Peyer's patch (tissue), 4 donors: ENCODE results near the gene PTEN.

ENCODE experiments used
- POLR2A ChIP-seq, 2 donors: fragments of 450-650 bp; IDR thresholded peaks; one replicate each; pipeline ENCODE4 v1.5.1; 2017; ENCODE audit warnings: antibody characterized with exemption in 2 of 2, mild to moderate bottlenecking in 2 of 2, moderate library complexity in 2 of 2
- TF ChIP-seq, protein P1 (sequence below), 6 experiments: fragments of 450-650 bp in 4 of 6; fragments of 200-600 bp in 2 of 6; sonication (generic) in 1 of 6; IDR thresholded peaks; one replicate each; pipeline ENCODE4 v1.5.1; 2017 to 2019; ENCODE audit warnings: antibody characterized with exemption in 6 of 6, mild to moderate bottlenecking in 3 of 6, moderate library complexity in 1 of 6

DNA sequence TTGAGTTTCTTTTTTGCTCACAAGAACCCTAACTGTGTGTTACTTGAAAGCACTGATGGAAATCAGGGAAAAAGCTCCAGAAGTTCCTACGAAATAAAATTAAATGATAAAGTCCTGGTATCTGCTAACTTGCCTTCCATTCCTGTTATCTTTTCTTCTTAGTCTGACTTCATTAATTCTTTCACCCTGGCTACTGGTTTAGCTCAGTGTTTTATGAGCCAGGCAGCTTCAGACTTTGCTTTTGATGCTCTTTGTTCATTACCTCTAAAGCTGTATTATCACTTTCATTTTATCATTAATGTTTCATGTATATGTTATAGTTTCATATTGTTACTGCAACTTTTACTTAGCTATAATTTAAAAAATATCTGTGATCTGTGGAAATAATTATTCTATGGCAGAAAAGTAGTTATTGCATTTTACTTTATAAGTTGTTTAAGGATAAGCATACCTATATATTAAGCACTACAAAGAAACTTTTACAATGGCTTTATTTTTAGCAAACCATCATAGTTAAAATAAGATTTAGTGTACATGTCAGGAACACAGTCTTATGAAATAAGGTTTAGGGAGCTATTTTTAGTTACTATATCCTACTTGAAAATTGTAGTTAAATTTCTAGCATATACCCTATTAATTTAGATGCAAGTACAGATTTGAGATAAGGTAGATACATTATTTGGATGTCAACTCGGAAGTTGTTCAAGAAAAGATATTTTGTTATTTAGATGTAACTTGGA is 19.3 kb downstream of the PTEN start:
- TF ChIP-seq, protein P1, sequence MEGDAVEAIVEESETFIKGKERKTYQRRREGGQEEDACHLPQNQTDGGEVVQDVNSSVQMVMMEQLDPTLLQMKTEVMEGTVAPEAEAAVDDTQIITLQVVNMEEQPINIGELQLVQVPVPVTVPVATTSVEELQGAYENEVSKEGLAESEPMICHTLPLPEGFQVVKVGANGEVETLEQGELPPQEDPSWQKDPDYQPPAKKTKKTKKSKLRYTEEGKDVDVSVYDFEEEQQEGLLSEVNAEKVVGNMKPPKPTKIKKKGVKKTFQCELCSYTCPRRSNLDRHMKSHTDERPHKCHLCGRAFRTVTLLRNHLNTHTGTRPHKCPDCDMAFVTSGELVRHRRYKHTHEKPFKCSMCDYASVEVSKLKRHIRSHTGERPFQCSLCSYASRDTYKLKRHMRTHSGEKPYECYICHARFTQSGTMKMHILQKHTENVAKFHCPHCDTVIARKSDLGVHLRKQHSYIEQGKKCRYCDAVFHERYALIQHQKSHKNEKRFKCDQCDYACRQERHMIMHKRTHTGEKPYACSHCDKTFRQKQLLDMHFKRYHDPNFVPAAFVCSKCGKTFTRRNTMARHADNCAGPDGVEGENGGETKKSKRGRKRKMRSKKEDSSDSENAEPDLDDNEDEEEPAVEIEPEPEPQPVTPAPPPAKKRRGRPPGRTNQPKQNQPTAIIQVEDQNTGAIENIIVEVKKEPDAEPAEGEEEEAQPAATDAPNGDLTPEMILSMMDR (IDR thresholded peaks at IDR 0.05) = no peak
- no peak for TF ChIP-seq POLR2A (IDR thresholded peaks at IDR 0.05)
